K562 (cell line): ENCODE results near the gene LILRA6. TPM values are rescaled to one million over a fixed set of nuclear protein-coding genes. Genes with fewer than 3 reads are reported as not detected.

Experiments used
- CBX2 ChIP-seq: fragments of 200-600 bp; sonication (generic); IDR thresholded peaks from one replicate; pipeline ENCODE4 v1.6.1; 2012; ENCODE audit warnings: mild to moderate bottlenecking, low read length, inconsistent platforms; ENCODE audit not compliant: insufficient read depth, poor library complexity, severe bottlenecking
- CSDE1 ChIP-seq, 2 experiments: fragments of 450-650 bp; IDR thresholded peaks; 2 replicates each; pipeline ENCODE4 v1.6.1; 2016; ENCODE audit warnings: mild to moderate bottlenecking in 1 of 2
- KLF6 ChIP-seq: fragments of 250-450 bp; sonication (Bioruptor Pico); IDR thresholded peaks from 2 replicates; pipeline ENCODE4 v1.4.0; 2020; ENCODE audit warnings: mild to moderate bottlenecking, moderate library complexity, borderline replicate concordance
- MYBL2 ChIP-seq, 2 experiments: fragments of 450-650 bp in 1 of 2; sonication (generic) in 1 of 2; formaldehyde crosslinking in 1 of 2; IDR thresholded peaks; 2 replicates each; pipeline versions ENCODE4 v1.6.1 to v1.8.1; 2017 to 2022; ENCODE audit warnings: borderline replicate concordance in 1 of 2, inconsistent platforms in 1 of 2, low read depth in 1 of 2, mild to moderate bottlenecking in 1 of 2, missing genetic modification reagents in 1 of 2, moderate library complexity in 1 of 2
- NCOA1 ChIP-seq: fragments of 450-650 bp; IDR thresholded peaks from 2 replicates; pipeline ENCODE4 v1.6.1; 2016; ENCODE audit warnings: low read depth
- NR2C2 ChIP-seq, 2 experiments: fragments of 200-800 bp in 1 of 2; sonication (Bioruptor generic) in 1 of 2; sonication (generic) in 1 of 2; formaldehyde crosslinking in 1 of 2; IDR thresholded peaks; 2 replicates each; pipeline versions ENCODE4 v1.6.1 to v1.8.0; 2016 to 2022; ENCODE audit warnings: mild to moderate bottlenecking in 1 of 2, missing compliant biosample characterization in 1 of 2, missing genetic modification characterization in 1 of 2, missing genetic modification reagents in 1 of 2
- SMC3 ChIP-seq: conservative IDR thresholded peaks from 2 replicates; pipeline ENCODE4 v1.6.1; 2011; ENCODE audit warnings: low read depth, low read length, improper control_type of control experiment; ENCODE audit not compliant: insufficient read depth
- SNRNP70 ChIP-seq: fragments of 200-400 bp; formaldehyde crosslinking; optimal IDR thresholded peaks from 2 replicates; pipeline ENCODE3; 2017; ENCODE audit warnings: low read depth, low read length
- SREBF2 ChIP-seq: sonication (generic); formaldehyde crosslinking; IDR thresholded peaks from 2 replicates; pipeline ENCODE4 v1.4.0; 2020; ENCODE audit warnings: mild to moderate bottlenecking, missing genetic modification reagents
- TCF3 ChIP-seq: sonication (generic); formaldehyde crosslinking; IDR thresholded peaks from 2 replicates; pipeline ENCODE4 v1.4.0; 2020; ENCODE audit warnings: mild to moderate bottlenecking, missing genetic modification reagents
- ZNF584 ChIP-seq: fragments of 200-800 bp; sonication (Bioruptor generic); IDR thresholded peaks from 2 replicates; pipeline ENCODE4 v1.6.1; 2016; ENCODE audit warnings: low read depth, mild to moderate bottlenecking, missing genetic modification characterization, missing compliant biosample characterization
- ZNF830 ChIP-seq: fragments of 250-450 bp; sonication (Bioruptor Pico); IDR thresholded peaks from 2 replicates; pipeline ENCODE4 v1.5.0; 2021; ENCODE audit warnings: mild to moderate bottlenecking
- polyA plus RNA-seq, 8 experiments: library from polyadenylated mRNA; depleted of rRNA in 4 of 8; stranded (reverse) in 5 of 8; unstranded in 3 of 8; fragments of >200 nt; fragmentation: Nextera tagmentation in 2 of 8; fragmentation: Illumina TruSeq in 1 of 8; extraction: Ambion mirVana in 2 of 8; extraction: Trizol in 1 of 8; gene quantifications; 2 replicates each; pipeline versions ENCODE4 v1.2.1 to v1.2.3, GENCODE V29; 2011 to 2014; ENCODE audit warnings: inconsistent platforms in 1 of 8, missing spikeins in 1 of 8
- total RNA-seq, 7 experiments: library from RNA; depleted of rRNA in 6 of 7; stranded (reverse); fragments of >200 nt in 6 of 7; fragmentation: Illumina TruSeq in 2 of 7; extraction: Trizol in 2 of 7; gene quantifications; 2 replicates each; pipeline versions ENCODE4 v1.2.1 to v1.2.3, GENCODE V29; 2011 to 2021; ENCODE audit warnings: low replicate concordance in 1 of 7
- TF ChIP-seq, protein P1 (sequence below): fragments of 450-650 bp; IDR thresholded peaks from 2 replicates; pipeline ENCODE4 v1.6.1; 2017; ENCODE audit warnings: mild to moderate bottlenecking, moderate library complexity
- TF ChIP-seq, protein P2 (sequence below): fragments of 150-350 bp; conservative IDR thresholded peaks from 2 replicates; pipeline ENCODE4 v1.6.1; 2014; ENCODE audit warnings: low read length
- TF ChIP-seq, protein P3 (sequence below): fragments of 450-650 bp; IDR thresholded peaks from 2 replicates; pipeline ENCODE4 v1.6.1; 2016; ENCODE audit warnings: low read depth

LILRA6 gene
- total and polyA plus RNA-seq, 9 of the 15 experiments (the other 6 are each of a cell fraction or from before 2014, with no cell fraction given): 0.03 TPM; not detected in 8

DNA sequence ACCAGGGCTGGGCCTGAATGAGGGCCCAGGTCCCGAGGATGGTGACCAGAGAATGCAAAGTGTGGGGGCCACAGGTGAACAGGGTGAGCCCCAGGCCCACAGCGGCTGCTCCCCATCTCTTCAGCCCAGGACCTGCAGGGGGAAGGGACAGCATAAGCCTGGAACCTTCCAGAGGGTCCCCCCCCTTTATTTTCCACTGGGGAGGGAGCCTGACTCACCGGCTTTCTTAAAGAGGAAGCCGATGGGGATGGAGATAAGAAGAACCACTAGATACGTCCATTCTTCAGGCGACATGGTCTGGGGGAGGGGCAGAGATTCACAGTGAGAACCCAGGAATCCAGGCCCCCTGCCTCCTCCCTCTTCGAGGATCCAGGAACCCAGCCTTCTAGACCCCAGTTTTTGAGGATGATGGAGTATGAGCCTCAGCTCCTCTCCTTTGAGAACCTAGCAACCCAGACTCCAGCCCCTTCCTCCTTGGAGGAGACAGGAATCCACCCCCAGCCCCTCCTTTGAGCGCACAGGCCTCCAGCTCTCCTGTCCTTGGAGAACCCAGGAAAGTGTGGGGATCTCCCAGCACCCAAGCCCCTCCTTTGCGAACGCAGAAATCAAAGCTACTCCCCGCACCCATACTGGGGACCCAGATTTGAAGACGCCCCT, 54.2 kb downstream of the LILRA6 start (continued):
- no peak for TF ChIP-seq CSDE1 (IDR thresholded peaks at IDR 0.05)
- no peak for TF ChIP-seq MYBL2 (IDR thresholded peaks at IDR 0.05; ENCODE audit: low read depth)
- TF ChIP-seq MYBL2 (CRISPR knock-in tag; IDR thresholded peaks at IDR 0.05; ENCODE audit: borderline replicate concordance): no peak
- no peak for TF ChIP-seq SNRNP70
- TF ChIP-seq SREBF2 (CRISPR knock-in tag): no peak
- TF ChIP-seq NCOA1: 0 out of 2 replicates have a peak, but pooled peaks have one; percentile 17
- TF ChIP-seq, protein P1, sequence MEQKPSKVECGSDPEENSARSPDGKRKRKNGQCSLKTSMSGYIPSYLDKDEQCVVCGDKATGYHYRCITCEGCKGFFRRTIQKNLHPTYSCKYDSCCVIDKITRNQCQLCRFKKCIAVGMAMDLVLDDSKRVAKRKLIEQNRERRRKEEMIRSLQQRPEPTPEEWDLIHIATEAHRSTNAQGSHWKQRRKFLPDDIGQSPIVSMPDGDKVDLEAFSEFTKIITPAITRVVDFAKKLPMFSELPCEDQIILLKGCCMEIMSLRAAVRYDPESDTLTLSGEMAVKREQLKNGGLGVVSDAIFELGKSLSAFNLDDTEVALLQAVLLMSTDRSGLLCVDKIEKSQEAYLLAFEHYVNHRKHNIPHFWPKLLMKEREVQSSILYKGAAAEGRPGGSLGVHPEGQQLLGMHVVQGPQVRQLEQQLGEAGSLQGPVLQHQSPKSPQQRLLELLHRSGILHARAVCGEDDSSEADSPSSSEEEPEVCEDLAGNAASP: no peak
- no peak for TF ChIP-seq ZNF830 (CRISPR knock-in tag)
- TF ChIP-seq ZNF584 (CRISPR knock-in tag): no peak
- no peak for TF ChIP-seq TCF3
- TF ChIP-seq, protein P2, sequence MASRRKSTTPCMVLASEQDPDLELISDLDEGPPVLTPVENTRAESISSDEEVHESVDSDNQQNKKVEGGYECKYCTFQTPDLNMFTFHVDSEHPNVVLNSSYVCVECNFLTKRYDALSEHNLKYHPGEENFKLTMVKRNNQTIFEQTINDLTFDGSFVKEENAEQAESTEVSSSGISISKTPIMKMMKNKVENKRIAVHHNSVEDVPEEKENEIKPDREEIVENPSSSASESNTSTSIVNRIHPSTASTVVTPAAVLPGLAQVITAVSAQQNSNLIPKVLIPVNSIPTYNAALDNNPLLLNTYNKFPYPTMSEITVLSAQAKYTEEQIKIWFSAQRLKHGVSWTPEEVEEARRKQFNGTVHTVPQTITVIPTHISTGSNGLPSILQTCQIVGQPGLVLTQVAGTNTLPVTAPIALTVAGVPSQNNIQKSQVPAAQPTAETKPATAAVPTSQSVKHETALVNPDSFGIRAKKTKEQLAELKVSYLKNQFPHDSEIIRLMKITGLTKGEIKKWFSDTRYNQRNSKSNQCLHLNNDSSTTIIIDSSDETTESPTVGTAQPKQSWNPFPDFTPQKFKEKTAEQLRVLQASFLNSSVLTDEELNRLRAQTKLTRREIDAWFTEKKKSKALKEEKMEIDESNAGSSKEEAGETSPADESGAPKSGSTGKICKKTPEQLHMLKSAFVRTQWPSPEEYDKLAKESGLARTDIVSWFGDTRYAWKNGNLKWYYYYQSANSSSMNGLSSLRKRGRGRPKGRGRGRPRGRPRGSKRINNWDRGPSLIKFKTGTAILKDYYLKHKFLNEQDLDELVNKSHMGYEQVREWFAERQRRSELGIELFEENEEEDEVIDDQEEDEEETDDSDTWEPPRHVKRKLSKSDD: no peak
- TF ChIP-seq NR2C2 (CRISPR knock-in tag; IDR thresholded peaks at IDR 0.05): no peak
- no peak for TF ChIP-seq NR2C2 (tag; IDR thresholded peaks at IDR 0.05)
- TF ChIP-seq, protein P3, sequence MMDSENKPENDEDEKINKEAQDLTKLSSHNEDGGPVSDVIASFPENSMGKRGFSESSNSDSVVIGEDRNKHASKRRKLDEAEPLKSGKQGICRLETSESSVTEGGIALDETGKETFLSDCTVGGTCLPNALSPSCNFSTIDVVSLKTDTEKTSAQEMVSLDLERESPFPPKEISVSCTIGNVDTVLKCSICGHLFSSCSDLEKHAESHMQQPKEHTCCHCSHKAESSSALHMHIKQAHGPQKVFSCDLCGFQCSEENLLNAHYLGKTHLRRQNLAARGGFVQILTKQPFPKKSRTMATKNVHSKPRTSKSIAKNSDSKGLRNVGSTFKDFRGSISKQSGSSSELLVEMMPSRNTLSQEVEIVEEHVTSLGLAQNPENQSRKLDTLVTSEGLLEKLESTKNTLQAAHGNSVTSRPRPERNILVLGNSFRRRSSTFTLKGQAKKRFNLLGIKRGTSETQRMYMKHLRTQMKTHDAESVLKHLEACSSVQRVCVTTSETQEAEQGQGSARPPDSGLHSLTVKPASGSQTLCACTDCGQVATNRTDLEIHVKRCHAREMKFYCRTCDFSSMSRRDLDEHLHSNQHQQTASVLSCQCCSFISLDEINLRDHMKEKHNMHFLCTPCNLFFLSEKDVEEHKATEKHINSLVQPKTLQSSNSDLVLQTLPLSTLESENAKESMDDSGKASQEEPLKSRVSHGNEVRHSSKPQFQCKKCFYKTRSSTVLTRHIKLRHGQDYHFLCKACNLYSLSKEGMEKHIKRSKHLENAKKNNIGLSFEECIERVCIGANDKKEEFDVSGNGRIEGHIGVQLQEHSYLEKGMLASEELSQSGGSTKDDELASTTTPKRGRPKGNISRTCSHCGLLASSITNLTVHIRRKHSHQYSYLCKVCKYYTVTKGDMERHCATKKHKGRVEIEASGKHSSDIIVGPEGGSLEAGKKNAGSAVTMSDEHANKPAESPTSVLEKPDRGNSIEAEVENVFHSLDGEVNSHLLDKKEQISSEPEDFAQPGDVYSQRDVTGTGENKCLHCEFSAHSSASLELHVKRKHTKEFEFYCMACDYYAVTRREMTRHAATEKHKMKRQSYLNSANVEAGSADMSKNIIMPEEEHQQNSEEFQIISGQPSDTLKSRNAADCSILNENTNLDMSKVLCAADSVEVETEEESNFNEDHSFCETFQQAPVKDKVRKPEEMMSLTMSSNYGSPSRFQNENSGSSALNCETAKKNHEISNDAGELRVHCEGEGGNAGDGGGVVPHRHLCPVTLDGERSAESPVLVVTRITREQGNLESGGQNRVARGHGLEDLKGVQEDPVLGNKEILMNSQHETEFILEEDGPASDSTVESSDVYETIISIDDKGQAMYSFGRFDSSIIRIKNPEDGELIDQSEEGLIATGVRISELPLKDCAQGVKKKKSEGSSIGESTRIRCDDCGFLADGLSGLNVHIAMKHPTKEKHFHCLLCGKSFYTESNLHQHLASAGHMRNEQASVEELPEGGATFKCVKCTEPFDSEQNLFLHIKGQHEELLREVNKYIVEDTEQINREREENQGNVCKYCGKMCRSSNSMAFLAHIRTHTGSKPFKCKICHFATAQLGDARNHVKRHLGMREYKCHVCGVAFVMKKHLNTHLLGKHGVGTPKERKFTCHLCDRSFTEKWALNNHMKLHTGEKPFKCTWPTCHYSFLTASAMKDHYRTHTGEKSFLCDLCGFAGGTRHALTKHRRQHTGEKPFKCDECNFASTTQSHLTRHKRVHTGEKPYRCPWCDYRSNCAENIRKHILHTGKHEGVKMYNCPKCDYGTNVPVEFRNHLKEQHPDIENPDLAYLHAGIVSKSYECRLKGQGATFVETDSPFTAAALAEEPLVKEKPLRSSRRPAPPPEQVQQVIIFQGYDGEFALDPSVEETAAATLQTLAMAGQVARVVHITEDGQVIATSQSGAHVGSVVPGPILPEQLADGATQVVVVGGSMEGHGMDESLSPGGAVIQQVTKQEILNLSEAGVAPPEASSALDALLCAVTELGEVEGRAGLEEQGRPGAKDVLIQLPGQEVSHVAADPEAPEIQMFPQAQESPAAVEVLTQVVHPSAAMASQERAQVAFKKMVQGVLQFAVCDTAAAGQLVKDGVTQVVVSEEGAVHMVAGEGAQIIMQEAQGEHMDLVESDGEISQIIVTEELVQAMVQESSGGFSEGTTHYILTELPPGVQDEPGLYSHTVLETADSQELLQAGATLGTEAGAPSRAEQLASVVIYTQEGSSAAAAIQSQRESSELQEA: no peak
- TF ChIP-seq SMC3: no peak
- no peak for TF ChIP-seq KLF6 (CRISPR knock-in tag)
- no peak for TF ChIP-seq CBX2
